ENCODE measurements around the gene TBC1D23.

Gene TBC1D23

DNA sequence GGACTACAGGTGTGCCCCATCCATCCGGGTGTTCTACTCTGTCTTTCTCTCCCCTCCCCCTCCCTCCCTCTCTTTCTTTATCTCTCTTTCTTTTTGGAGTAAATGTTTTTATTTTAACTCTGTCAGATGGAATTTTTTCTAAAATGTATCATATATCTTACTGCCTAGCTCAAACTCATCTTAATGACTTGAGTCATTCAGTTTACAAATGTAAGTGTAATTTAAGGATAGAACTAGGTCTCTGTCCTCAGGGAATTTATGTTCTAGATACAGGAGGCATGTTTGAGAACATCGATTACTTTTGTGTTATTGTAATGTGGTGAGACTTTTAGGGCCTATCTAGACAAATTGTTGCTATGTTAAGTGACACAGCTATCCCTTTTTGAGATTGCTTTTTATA, 3.5 kb downstream of the TBC1D23 start:
- no peak for ATAC-seq
- no peak for TF ChIP-seq ZNF8 (CRISPR knock-in tag; IDR thresholded peaks at IDR 0.05)
- no peak for TF ChIP-seq ZNF70 (CRISPR knock-in tag; IDR thresholded peaks at IDR 0.05)
- no peak for TF ChIP-seq ZFP30 (CRISPR knock-in tag; IDR thresholded peaks at IDR 0.05)
- no peak for TF ChIP-seq ARNTL (CRISPR knock-in tag; IDR thresholded peaks at IDR 0.05; ENCODE audit: borderline replicate concordance, low read depth)
- no peak for TF ChIP-seq PPARA (CRISPR knock-in tag; IDR thresholded peaks at IDR 0.05; ENCODE audit: borderline replicate concordance)
- no peak for TF ChIP-seq ZC3H10 (CRISPR knock-in tag; IDR thresholded peaks at IDR 0.05)
- no peak for TF ChIP-seq GLIS3 (CRISPR knock-in tag; IDR thresholded peaks at IDR 0.05)
- no peak for TF ChIP-seq ESRRG (CRISPR knock-in tag; IDR thresholded peaks at IDR 0.05)
- TF ChIP-seq, protein P1, sequence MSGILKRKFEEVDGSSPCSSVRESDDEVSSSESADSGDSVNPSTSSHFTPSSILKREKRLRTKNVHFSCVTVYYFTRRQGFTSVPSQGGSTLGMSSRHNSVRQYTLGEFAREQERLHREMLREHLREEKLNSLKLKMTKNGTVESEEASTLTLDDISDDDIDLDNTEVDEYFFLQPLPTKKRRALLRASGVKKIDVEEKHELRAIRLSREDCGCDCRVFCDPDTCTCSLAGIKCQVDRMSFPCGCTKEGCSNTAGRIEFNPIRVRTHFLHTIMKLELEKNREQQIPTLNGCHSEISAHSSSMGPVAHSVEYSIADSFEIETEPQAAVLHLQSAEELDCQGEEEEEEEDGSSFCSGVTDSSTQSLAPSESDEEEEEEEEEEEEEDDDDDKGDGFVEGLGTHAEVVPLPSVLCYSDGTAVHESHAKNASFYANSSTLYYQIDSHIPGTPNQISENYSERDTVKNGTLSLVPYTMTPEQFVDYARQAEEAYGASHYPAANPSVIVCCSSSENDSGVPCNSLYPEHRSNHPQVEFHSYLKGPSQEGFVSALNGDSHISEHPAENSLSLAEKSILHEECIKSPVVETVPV (CRISPR knock-in tag; IDR thresholded peaks at IDR 0.05): no peak
- TF ChIP-seq, protein P2, sequence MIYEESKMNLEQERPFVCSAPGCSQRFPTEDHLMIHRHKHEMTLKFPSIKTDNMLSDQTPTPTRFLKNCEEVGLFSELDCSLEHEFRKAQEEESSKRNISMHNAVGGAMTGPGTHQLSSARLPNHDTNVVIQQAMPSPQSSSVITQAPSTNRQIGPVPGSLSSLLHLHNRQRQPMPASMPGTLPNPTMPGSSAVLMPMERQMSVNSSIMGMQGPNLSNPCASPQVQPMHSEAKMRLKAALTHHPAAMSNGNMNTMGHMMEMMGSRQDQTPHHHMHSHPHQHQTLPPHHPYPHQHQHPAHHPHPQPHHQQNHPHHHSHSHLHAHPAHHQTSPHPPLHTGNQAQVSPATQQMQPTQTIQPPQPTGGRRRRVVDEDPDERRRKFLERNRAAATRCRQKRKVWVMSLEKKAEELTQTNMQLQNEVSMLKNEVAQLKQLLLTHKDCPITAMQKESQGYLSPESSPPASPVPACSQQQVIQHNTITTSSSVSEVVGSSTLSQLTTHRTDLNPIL (CRISPR knock-in tag; IDR thresholded peaks at IDR 0.05; ENCODE audit: low read depth): no peak
- TF ChIP-seq ISL1 (CRISPR knock-in tag; IDR thresholded peaks at IDR 0.05): no peak
- TF ChIP-seq CSDC2 (CRISPR knock-in tag; IDR thresholded peaks at IDR 0.05): no peak

DNA sequence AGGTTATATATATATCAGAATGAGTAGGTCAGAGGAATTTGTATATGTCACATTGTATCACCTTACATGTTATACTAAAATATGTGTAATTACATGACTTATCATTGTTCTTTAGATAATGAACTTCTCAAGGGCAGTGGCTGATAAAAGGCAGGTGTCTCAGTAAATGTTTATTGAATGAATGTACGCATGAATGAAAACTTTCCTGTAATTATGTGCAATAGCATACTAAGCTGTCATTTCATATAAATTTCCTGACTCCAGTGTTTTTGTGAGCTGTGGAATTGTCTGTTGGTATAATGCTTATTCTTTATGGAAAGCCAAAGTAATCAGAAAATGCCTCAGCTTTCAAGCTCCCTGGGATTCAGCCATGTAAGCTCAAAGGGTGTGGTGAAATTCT, 4.2 kb downstream of the TBC1D23 start:
- no peak for TF ChIP-seq SNAI2 (CRISPR knock-in tag; IDR thresholded peaks at IDR 0.05)
- TF ChIP-seq, protein P1 (CRISPR knock-in tag; IDR thresholded peaks at IDR 0.05): no peak
- TF ChIP-seq, protein P3, sequence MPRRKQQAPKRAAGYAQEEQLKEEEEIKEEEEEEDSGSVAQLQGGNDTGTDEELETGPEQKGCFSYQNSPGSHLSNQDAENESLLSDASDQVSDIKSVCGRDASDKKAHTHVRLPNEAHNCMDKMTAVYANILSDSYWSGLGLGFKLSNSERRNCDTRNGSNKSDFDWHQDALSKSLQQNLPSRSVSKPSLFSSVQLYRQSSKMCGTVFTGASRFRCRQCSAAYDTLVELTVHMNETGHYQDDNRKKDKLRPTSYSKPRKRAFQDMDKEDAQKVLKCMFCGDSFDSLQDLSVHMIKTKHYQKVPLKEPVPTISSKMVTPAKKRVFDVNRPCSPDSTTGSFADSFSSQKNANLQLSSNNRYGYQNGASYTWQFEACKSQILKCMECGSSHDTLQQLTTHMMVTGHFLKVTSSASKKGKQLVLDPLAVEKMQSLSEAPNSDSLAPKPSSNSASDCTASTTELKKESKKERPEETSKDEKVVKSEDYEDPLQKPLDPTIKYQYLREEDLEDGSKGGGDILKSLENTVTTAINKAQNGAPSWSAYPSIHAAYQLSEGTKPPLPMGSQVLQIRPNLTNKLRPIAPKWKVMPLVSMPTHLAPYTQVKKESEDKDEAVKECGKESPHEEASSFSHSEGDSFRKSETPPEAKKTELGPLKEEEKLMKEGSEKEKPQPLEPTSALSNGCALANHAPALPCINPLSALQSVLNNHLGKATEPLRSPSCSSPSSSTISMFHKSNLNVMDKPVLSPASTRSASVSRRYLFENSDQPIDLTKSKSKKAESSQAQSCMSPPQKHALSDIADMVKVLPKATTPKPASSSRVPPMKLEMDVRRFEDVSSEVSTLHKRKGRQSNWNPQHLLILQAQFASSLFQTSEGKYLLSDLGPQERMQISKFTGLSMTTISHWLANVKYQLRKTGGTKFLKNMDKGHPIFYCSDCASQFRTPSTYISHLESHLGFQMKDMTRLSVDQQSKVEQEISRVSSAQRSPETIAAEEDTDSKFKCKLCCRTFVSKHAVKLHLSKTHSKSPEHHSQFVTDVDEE (CRISPR knock-in tag; IDR thresholded peaks at IDR 0.05): no peak
- no peak for TF ChIP-seq ZC3H10 (CRISPR knock-in tag; IDR thresholded peaks at IDR 0.05)
- TF ChIP-seq ZNF70 (CRISPR knock-in tag; IDR thresholded peaks at IDR 0.05): no peak
- no peak for TF ChIP-seq ZFP30 (CRISPR knock-in tag; IDR thresholded peaks at IDR 0.05)
- TF ChIP-seq TOX (CRISPR knock-in tag; IDR thresholded peaks at IDR 0.05; ENCODE audit: borderline replicate concordance): no peak
- TF ChIP-seq ARNTL (CRISPR knock-in tag; IDR thresholded peaks at IDR 0.05; ENCODE audit: borderline replicate concordance, low read depth): no peak
- no peak for TF ChIP-seq ZFP3 (CRISPR knock-in tag; IDR thresholded peaks at IDR 0.05)
- no peak for TF ChIP-seq ISL1 (CRISPR knock-in tag; IDR thresholded peaks at IDR 0.05)
- TF ChIP-seq GLIS3 (CRISPR knock-in tag; IDR thresholded peaks at IDR 0.05): no peak
- no peak for TF ChIP-seq BACH2 (CRISPR knock-in tag; IDR thresholded peaks at IDR 0.05; ENCODE audit: borderline replicate concordance)
- no peak for TF ChIP-seq PPARA (CRISPR knock-in tag; IDR thresholded peaks at IDR 0.05; ENCODE audit: borderline replicate concordance)
- TF ChIP-seq RARB (CRISPR knock-in tag; IDR thresholded peaks at IDR 0.05): no peak
- no peak for TF ChIP-seq ZNF8 (CRISPR knock-in tag; IDR thresholded peaks at IDR 0.05)
- no peak for TF ChIP-seq OSR1 (CRISPR knock-in tag; IDR thresholded peaks at IDR 0.05)
- no peak for TF ChIP-seq ESRRG (CRISPR knock-in tag; IDR thresholded peaks at IDR 0.05)
- no peak for TF ChIP-seq TCF4 (CRISPR knock-in tag; IDR thresholded peaks at IDR 0.05; ENCODE audit: borderline replicate concordance)
- TF ChIP-seq CSDC2 (CRISPR knock-in tag; IDR thresholded peaks at IDR 0.05): no peak
- TF ChIP-seq, protein P4, sequence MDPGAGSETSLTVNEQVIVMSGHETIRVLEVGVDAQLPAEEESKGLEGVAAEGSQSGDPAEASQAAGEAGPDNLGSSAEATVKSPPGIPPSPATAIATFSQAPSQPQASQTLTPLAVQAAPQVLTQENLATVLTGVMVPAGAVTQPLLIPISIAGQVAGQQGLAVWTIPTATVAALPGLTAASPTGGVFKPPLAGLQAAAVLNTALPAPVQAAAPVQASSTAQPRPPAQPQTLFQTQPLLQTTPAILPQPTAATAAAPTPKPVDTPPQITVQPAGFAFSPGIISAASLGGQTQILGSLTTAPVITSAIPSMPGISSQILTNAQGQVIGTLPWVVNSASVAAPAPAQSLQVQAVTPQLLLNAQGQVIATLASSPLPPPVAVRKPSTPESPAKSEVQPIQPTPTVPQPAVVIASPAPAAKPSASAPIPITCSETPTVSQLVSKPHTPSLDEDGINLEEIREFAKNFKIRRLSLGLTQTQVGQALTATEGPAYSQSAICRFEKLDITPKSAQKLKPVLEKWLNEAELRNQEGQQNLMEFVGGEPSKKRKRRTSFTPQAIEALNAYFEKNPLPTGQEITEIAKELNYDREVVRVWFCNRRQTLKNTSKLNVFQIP (CRISPR knock-in tag; IDR thresholded peaks at IDR 0.05; ENCODE audit: borderline replicate concordance, low read depth): no peak
- no peak for ATAC-seq

DNA sequence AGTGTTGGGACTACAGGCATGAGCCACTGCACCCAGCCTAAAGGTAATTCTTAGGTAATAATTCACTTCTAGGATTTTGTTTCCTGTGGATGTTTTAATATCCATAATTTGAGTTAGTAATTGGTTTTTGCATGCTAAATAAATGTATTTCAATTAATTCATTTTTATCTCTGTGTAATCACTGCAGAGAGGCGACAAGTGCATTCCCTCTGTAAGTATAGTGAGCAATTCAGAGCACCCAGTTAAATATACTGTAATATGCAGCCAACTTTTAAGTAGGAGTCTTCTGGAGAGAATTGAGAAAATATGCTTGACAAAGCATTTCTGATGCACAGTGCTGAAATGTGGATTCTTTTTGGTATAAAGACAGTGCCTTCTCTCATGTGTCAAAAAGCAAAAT, 5.7 kb downstream of the TBC1D23 start:
- ATAC-seq: no peak
- TF ChIP-seq ZFP30 (CRISPR knock-in tag; IDR thresholded peaks at IDR 0.05) (no peak), ZFP3 (CRISPR knock-in tag; IDR thresholded peaks at IDR 0.05) (no peak), ZNF70 (CRISPR knock-in tag; IDR thresholded peaks at IDR 0.05) (no peak), SNAI2 (CRISPR knock-in tag; IDR thresholded peaks at IDR 0.05) (no peak), ZNF565 (CRISPR knock-in tag; conservative IDR thresholded peaks at IDR 0.05; ENCODE audit: low read depth) (no peak), TOX (CRISPR knock-in tag; IDR thresholded peaks at IDR 0.05; ENCODE audit: borderline replicate concordance) (no peak)
- TF ChIP-seq, protein P3 (CRISPR knock-in tag; IDR thresholded peaks at IDR 0.05): no peak
- TF ChIP-seq, protein P1 (CRISPR knock-in tag; IDR thresholded peaks at IDR 0.05): no peak

Data from SK-N-SH treated with all-trans-retinoic acid at 6 μM for 48 hours (cell line).